DND-41 (cell line): ENCODE measurements around the gene DTWD2.

Source experiments
- EZH2 ChIP-seq: IDR thresholded peaks from 3 replicates; pipeline ENCODE4 v1.6.1; 2012; ENCODE audit warnings: borderline replicate concordance, low read depth, mild to moderate bottlenecking, moderate library complexity, low read length, inconsistent platforms; ENCODE audit not compliant: severe bottlenecking
- TF ChIP-seq, protein P1 (sequence below): IDR thresholded peaks from 2 replicates; pipeline ENCODE4 v1.5.1; 2012; ENCODE audit warnings: borderline replicate concordance, low read length, moderate library complexity, mild to moderate bottlenecking; ENCODE audit not compliant: poor library complexity, severe bottlenecking; ENCODE audit errors: extremely low read depth

DNA sequence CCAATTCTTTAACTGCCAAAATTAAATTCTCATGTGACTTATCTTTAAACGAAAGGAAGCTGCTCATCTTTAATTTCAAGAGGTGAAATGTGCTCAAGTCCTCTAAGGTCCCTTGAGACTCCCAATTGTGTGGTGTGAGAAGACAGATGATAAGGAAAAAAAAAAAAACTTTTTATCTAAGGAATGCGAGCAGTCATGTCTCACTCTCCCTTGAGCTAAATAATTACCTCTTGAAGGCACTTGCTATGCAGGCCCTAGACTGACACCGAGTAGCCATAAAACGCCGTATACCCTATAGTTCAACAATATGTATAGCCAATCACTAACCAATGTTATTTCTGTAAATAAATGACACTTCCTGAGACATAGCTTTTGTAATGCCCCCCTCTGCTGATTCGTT, 1.5 kb upstream of the DTWD2 start:
- TF ChIP-seq EZH2, result no peak
- TF ChIP-seq, protein P1, sequence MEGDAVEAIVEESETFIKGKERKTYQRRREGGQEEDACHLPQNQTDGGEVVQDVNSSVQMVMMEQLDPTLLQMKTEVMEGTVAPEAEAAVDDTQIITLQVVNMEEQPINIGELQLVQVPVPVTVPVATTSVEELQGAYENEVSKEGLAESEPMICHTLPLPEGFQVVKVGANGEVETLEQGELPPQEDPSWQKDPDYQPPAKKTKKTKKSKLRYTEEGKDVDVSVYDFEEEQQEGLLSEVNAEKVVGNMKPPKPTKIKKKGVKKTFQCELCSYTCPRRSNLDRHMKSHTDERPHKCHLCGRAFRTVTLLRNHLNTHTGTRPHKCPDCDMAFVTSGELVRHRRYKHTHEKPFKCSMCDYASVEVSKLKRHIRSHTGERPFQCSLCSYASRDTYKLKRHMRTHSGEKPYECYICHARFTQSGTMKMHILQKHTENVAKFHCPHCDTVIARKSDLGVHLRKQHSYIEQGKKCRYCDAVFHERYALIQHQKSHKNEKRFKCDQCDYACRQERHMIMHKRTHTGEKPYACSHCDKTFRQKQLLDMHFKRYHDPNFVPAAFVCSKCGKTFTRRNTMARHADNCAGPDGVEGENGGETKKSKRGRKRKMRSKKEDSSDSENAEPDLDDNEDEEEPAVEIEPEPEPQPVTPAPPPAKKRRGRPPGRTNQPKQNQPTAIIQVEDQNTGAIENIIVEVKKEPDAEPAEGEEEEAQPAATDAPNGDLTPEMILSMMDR, result no peak
